Measurements from ENCODE around the gene KIF3B.
"Not testable (repeated sequence)": the region's sequence is repeated elsewhere in the genome, so short reads cannot be mapped to it uniquely, and the experiment has no call there.

DNA sequence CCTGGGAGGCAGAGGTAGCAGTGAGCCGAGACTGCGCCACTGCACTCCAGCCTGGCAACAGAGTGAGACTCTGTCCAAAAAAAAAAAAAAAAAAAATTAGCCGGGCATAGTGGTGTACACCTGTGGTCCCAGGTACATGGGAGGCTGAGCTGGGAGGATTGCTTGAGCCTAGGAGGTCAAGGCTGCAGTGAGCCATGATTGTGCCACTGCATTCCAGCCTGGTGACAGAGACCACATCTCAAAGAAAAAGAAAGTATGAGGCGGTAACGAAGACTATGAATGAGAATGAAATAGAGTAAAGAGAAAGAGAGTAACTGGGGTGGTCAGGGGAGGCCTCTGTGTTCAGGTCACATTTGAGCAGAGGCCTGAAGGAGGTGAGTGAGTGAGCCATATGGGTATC lies 31.2 kb upstream of the KIF3B start:
- TF ChIP-seq SP1 (IDR thresholded peaks at IDR 0.05); BHLHE40 (IDR thresholded peaks at IDR 0.05; ENCODE audit: borderline replicate concordance): not testable (repeated sequence)

Data from HEK293T (cell line).